ENCODE results near the gene RNU1-4. TPM values are rescaled to one million over a fixed set of nuclear protein-coding genes. Genes with fewer than 3 reads are reported as not detected.
A peak's percentile ranks its signal among the peaks of the same experiment; 100 is the strongest.

RNU1-4 gene
- total and polyA plus RNA-seq, 2 donors (not counting 3 experiments of a cell fraction or from before 2014, with no cell fraction given): 206 to 1,319 TPM

DNA sequence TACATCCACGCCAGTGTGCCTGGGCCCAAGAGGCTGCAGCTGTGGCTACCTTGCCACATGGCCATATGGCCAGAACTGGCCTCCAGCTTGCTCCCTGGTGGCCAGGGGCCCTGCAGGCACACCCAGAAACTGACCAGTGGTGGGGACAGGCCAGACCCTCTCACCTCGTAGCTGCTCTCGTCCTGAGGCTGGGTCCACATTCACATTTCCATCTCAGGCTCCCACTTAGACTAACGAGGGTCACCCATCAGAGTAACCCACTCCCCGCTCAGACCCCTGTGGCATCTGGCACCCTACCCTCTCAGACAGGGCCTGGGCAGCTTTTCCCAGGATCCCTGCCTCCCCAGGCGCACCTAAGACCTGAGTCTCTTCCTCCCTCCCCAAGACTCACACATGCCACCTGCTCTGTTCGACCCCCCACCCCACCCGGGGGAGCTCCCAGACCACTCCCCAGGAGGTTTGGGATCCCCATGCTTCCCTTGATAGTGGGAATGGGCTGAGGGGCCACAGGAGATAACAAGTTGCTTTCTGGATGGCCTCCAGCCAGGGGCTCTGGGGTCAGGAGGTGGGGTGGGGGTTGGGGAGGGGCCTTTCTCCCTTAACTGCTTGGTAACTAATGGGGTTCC, 21.3 kb upstream of the RNU1-4 start:
- dilution Hi-C loops (cut with MboI; ENCODE audit: extremely low pct_ligation_motif_present, low sequenced_read_pairs): no loop called here
- CTCF ChIA-PET: interaction anchor here (1.5 kb wide), 1 partner anchor 10 kb away, joined by 5 read pairs; no protein-coding TSS in a partner anchor

DNA sequence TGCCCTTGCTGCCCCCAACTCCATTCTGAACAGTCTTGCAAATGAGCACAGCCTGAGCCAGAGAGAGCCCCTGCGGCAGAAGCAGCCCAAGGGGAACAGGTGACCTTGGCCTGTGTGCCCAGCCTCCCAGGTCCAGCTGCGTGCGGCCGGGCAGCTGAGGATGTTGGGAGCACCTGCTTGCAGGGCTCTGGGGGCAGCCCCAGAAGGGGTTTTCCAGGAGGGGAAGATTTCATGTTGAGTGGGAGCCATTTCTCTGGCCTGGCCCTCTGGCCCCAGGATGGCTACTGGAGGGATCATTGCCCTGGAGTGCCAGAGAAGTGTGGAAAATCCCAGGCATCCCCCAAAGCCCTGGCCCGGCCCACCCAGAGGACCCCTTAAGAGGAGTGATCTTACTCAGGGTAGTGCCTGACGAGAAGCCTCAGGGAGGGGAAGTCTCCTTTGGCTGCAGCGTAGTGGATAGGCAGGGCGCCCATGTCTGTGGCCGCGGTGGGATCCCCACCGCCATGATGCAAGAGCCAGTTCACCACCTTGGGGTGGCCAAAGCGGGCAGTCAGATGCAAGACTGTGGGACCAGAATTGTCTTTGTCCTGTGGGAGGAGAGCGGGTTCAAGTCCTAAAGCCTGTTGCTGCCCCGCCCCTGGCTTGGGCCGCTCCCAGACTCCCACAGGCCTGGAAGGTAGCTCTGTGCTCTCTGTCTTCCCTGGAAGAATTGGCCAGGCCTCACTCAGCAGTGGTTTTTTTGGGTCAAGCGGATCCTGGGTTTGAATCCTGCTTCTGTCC, 20.6 kb upstream of the RNU1-4 start:
- no TSS peak for BruUV-seq (replicated peaks)

More for the DNA sequence above, 21.3 kb upstream of the RNU1-4 start:
- DNase-seq (ENCODE audit: low read depth, low spot score) (peak; percentile 9), FAIRE-seq (no peak)
- Histone ChIP-seq H4K20me1 (replicated peaks; ENCODE audit: control insufficient read depth, extremely low read depth, insufficient read depth, low read length) (no peaks in the 10 kb centered on the region), H3K9me3 (replicated peaks; ENCODE audit: control insufficient read depth, insufficient read depth, low read length) (no peaks in the 10 kb centered on the region), H3K4me1 (ENCODE audit: control insufficient read depth, extremely low read depth, insufficient read depth, low read length) (no peaks in the 10 kb centered on the region), H3K9ac (replicated peaks; ENCODE audit: extremely low read depth, insufficient read depth, low read length) (no peak overlapping the region), H3K36me3 (ENCODE audit: control insufficient read depth in 2 of 2, extremely low read depth in 1 of 2, insufficient read depth in 2 of 2, low read length in 2 of 2) (no peaks in the 10 kb centered on the region), H3K79me2 (ENCODE audit: control insufficient read depth, insufficient read depth, low read length) (no peaks in the 10 kb centered on the region), H3K27me3 (ENCODE audit: control insufficient read depth in 2 of 2, insufficient read depth in 2 of 2, low read length in 2 of 2) (peaks cover 3 to 9% of the 10 kb centered on the region in 2 experiments), H3K4me3 (replicated peaks in 1 of 3; ENCODE audit: insufficient read depth in 1 of 3, low read depth in 1 of 3, low read length in 3 of 3) (no peak overlapping the region), H3K27ac (ENCODE audit: insufficient read depth, low read depth, low read length) (no peak overlapping the region), H3K9me1 (replicated peaks; ENCODE audit: control insufficient read depth, extremely low read depth, insufficient read depth, low read length) (no peaks in the 10 kb centered on the region), H2AFZ (ENCODE audit: low read depth, low read length) (no peak overlapping the region), H3K4me2 (ENCODE audit: insufficient read depth, low read length) (no peak overlapping the region)
- POLR2A ChIA-PET: no interaction called here
- no peak for TF ChIP-seq JUN (IDR thresholded peaks at IDR 0.05; ENCODE audit: borderline replicate concordance, insufficient read depth, insufficient read length, low read depth)
- no peak for TF ChIP-seq POLR2AphosphoS5 (IDR thresholded peaks at IDR 0.05; ENCODE audit: insufficient read depth, low read depth, low read length)
- no peak for TF ChIP-seq GATA2 (IDR thresholded peaks at IDR 0.05; ENCODE audit: insufficient read depth, insufficient read length, low read depth, low read length)
- TF ChIP-seq EZH2 (IDR thresholded peaks at IDR 0.05; ENCODE audit: borderline replicate concordance, low read depth, low read length, severe bottlenecking): no peak
- intact Hi-C loops (cut with micrococcal nuclease): no loop called here
- no TSS peak for BruUV-seq (replicated peaks)

More for the DNA sequence above, 20.6 kb upstream of the RNU1-4 start:
- CTCF ChIA-PET: interaction anchor here (2.5 kb wide), 1 partner anchor 10 kb away, joined by 11 read pairs; no protein-coding TSS in a partner anchor
- no peaks in the 10 kb centered on the region for H3K9me3 ChIP-seq (replicated peaks; ENCODE audit: control insufficient read depth, insufficient read depth, low read length)
- POLR2A ChIA-PET: no interaction called here
- no peak overlapping the region for H3K4me2 ChIP-seq (ENCODE audit: insufficient read depth, low read length)
- no peak overlapping the region for H2AFZ ChIP-seq (ENCODE audit: low read depth, low read length)
- H3K9ac ChIP-seq (replicated peaks; ENCODE audit: extremely low read depth, insufficient read depth, low read length): no peak overlapping the region
- intact Hi-C loops (cut with micrococcal nuclease) (no loop called here), dilution Hi-C loops (cut with MboI; ENCODE audit: extremely low pct_ligation_motif_present, low sequenced_read_pairs) (no loop called here)
- DNase-seq (ENCODE audit: low read depth, low spot score): peak; percentile 5
- H3K27ac ChIP-seq (ENCODE audit: insufficient read depth, low read depth, low read length): no peak overlapping the region
- H3K36me3 ChIP-seq (ENCODE audit: control insufficient read depth in 2 of 2, extremely low read depth in 1 of 2, insufficient read depth in 2 of 2, low read length in 2 of 2): no peaks in the 10 kb centered on the region
- no peaks in the 10 kb centered on the region for H3K79me2 ChIP-seq (ENCODE audit: control insufficient read depth, insufficient read depth, low read length)
- H3K9me1 ChIP-seq (replicated peaks; ENCODE audit: control insufficient read depth, extremely low read depth, insufficient read depth, low read length): no peaks in the 10 kb centered on the region
- H4K20me1 ChIP-seq (replicated peaks; ENCODE audit: control insufficient read depth, extremely low read depth, insufficient read depth, low read length): no peaks in the 10 kb centered on the region
- TF ChIP-seq POLR2A (IDR thresholded peaks at IDR 0.05; ENCODE audit: low read depth, low read length) (no peak), FOS (IDR thresholded peaks at IDR 0.05; ENCODE audit: borderline replicate concordance, insufficient read depth, low read length) (no peak), MAX (IDR thresholded peaks at IDR 0.05; ENCODE audit: insufficient read depth, insufficient read length) (no peak), EZH2 (IDR thresholded peaks at IDR 0.05; ENCODE audit: borderline replicate concordance, low read depth, low read length, severe bottlenecking) (no peak), JUN (IDR thresholded peaks at IDR 0.05; ENCODE audit: borderline replicate concordance, insufficient read depth, insufficient read length, low read depth) (no peak), MYC (IDR thresholded peaks at IDR 0.05; ENCODE audit: low read depth, low read length) (no peak), POLR2AphosphoS5 (IDR thresholded peaks at IDR 0.05; ENCODE audit: insufficient read depth, low read depth, low read length) (no peak), GATA2 (IDR thresholded peaks at IDR 0.05; ENCODE audit: insufficient read depth, insufficient read length, low read depth, low read length) (no peak)
- TF ChIP-seq, protein P1, sequence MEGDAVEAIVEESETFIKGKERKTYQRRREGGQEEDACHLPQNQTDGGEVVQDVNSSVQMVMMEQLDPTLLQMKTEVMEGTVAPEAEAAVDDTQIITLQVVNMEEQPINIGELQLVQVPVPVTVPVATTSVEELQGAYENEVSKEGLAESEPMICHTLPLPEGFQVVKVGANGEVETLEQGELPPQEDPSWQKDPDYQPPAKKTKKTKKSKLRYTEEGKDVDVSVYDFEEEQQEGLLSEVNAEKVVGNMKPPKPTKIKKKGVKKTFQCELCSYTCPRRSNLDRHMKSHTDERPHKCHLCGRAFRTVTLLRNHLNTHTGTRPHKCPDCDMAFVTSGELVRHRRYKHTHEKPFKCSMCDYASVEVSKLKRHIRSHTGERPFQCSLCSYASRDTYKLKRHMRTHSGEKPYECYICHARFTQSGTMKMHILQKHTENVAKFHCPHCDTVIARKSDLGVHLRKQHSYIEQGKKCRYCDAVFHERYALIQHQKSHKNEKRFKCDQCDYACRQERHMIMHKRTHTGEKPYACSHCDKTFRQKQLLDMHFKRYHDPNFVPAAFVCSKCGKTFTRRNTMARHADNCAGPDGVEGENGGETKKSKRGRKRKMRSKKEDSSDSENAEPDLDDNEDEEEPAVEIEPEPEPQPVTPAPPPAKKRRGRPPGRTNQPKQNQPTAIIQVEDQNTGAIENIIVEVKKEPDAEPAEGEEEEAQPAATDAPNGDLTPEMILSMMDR (IDR thresholded peaks at IDR 0.05; ENCODE audit: extremely low read depth in 1 of 2, insufficient read depth in 1 of 2, low read depth in 1 of 2, low read length in 2 of 2): no peak
- no peaks in the 10 kb centered on the region for H3K4me1 ChIP-seq (ENCODE audit: control insufficient read depth, extremely low read depth, insufficient read depth, low read length)
- peaks cover 9 to 12% of the 10 kb centered on the region in 2 experiments for H3K27me3 ChIP-seq (ENCODE audit: control insufficient read depth in 2 of 2, insufficient read depth in 2 of 2, low read length in 2 of 2)
- FAIRE-seq: peak; percentile 31
- no peak overlapping the region for H3K4me3 ChIP-seq (replicated peaks in 1 of 3; ENCODE audit: insufficient read depth in 1 of 3, low read depth in 1 of 3, low read length in 3 of 3)
